Measurements from ENCODE around the gene SH3GL1.

The SH3GL1 gene

GRCh38 chr19:4431808-4432674 is 31.7 kb upstream of the SH3GL1 start:
- FAIRE-seq, result no peak

- no peak for FAIRE-seq
Observed at GRCh38 chr19:4431296-4431695, 30.9 kb upstream of the SH3GL1 start.

- no peak for FAIRE-seq
Observed at GRCh38 chr19:4430760-4431159, 30.4 kb upstream of the SH3GL1 start.

GRCh38 chr19:4429771-4430171 is 29.4 kb upstream of the SH3GL1 start:
- FAIRE-seq, result no peak

- no peak for FAIRE-seq
Observed at GRCh38 chr19:4429256-4429655, 28.9 kb upstream of the SH3GL1 start.

GRCh38 chr19:4428326-4428975 is 28.1 kb upstream of the SH3GL1 start:
- no peak for FAIRE-seq

- no peak for FAIRE-seq
Observed at GRCh38 chr19:4425537-4425936, 25.2 kb upstream of the SH3GL1 start.

- no peak for FAIRE-seq
Observed at GRCh38 chr19:4423416-4424126, 23.2 kb upstream of the SH3GL1 start.

GRCh38 chr19:4416268-4416667 is 15.9 kb upstream of the SH3GL1 start:
- FAIRE-seq, result no peak

GRCh38 chr19:4415352-4415751 is 15.0 kb upstream of the SH3GL1 start:
- no peak for FAIRE-seq

- no peak for FAIRE-seq
Observed at GRCh38 chr19:4414800-4415321, 14.5 kb upstream of the SH3GL1 start.

GRCh38 chr19:4414144-4414799 is 13.9 kb upstream of the SH3GL1 start:
- no peak for FAIRE-seq

GRCh38 chr19:4413588-4413987 is 13.2 kb upstream of the SH3GL1 start:
- no peak for FAIRE-seq

- no peak for FAIRE-seq
Observed at GRCh38 chr19:4409123-4409933, 9.0 kb upstream of the SH3GL1 start.

GRCh38 chr19:4406626-4407025 is 6.3 kb upstream of the SH3GL1 start:
- FAIRE-seq, result no peak

- no peak for FAIRE-seq
Observed at GRCh38 chr19:4405977-4406376, 5.6 kb upstream of the SH3GL1 start.

- FAIRE-seq, result no peak
Observed at GRCh38 chr19:4403005-4403761, 2.8 kb upstream of the SH3GL1 start.

- FAIRE-seq, result peak; percentile 85
Observed at GRCh38 chr19:4402171-4403004, 2.0 kb upstream of the SH3GL1 start, which contains the start of gene CHAF1A. TSS of gene CHAF1A (plus strand) at chr19:4402640. CDS start at chr19:4402763, 123 bp downstream.

- FAIRE-seq, result peak; percentile 62
Observed at GRCh38 chr19:4401769-4402170, 1.4 kb upstream of the SH3GL1 start.

GRCh38 chr19:4399812-4400134 is 574 bp downstream of the SH3GL1 start:
- FAIRE-seq, result no peak
